GM12873 (cell line): ENCODE data around the gene DENND5B.

ENCODE experiments used
- TF ChIP-seq, protein P1 (sequence below): IDR thresholded peaks from 2 replicates; pipeline ENCODE4 v1.5.1; 2012; ENCODE audit warnings: low read depth, mild to moderate bottlenecking, moderate library complexity, low read length, control low read depth; ENCODE audit not compliant: insufficient read depth; ENCODE audit errors: missing control alignments

The DENND5B gene

DNA sequence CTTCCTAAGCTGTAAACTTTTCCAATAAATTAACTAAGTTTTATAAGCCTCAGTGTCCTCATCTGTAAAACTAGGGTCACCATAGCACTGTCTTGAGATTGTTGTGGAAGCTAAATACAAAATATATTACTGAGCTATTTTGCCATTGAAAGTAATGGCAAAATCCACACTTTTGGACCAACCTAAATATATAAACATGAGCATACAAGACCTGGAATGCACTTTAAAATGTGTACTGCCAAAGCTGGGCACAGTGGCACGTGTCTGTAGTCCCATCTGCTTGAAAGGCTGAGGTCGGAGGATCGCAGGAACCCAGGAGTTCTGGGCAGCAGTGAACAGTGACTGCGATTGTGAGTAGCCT lies 235.2 kb downstream of the DENND5B start:
- TF ChIP-seq, protein P1, sequence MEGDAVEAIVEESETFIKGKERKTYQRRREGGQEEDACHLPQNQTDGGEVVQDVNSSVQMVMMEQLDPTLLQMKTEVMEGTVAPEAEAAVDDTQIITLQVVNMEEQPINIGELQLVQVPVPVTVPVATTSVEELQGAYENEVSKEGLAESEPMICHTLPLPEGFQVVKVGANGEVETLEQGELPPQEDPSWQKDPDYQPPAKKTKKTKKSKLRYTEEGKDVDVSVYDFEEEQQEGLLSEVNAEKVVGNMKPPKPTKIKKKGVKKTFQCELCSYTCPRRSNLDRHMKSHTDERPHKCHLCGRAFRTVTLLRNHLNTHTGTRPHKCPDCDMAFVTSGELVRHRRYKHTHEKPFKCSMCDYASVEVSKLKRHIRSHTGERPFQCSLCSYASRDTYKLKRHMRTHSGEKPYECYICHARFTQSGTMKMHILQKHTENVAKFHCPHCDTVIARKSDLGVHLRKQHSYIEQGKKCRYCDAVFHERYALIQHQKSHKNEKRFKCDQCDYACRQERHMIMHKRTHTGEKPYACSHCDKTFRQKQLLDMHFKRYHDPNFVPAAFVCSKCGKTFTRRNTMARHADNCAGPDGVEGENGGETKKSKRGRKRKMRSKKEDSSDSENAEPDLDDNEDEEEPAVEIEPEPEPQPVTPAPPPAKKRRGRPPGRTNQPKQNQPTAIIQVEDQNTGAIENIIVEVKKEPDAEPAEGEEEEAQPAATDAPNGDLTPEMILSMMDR: no peak

DNA sequence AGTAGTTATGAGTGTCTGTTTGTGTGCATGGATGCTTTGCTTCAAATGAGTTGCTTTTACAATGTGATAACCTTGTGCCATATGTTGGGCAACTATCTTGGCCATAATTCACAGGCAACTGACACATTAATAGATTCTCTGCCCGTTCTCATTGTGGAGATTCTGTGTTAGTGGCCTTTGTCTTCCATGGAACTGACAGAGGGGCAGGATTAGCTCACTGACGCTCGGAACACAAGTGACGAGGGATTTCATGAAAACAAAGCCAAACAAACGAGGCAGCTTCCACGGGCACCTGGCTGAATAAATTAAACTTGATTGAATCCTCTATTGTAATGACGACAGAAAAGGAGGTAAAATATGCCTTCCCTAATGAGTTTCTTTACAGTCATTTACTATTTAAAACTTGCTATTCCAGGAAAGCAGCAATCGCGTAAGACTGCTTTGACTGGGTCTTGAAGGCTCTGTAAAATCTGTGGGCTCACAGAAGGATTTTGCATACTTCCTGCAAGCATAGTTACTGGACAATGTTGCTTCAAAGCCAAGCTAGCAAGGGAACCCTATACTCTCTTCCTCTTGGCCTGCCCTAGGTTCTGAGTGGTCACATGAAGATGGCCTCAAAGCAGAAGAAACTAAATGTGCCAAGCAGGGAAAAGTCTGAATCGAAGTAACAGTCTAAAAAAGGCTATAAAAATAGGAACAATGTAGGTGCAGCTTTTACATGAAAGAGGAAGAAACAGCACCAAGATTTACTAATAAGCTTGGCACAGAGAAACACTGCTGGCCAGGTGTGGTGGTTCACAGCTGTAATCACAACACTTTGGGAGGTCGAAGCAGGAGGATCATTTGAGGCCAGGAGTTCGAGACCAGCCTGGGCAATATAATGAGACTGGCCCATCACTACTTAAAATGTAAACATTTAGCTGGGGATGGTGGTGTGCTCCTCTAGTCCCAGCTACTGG lies 236.9 kb downstream of the DENND5B start:
- TF ChIP-seq, protein P1: peak; percentile 3

DNA sequence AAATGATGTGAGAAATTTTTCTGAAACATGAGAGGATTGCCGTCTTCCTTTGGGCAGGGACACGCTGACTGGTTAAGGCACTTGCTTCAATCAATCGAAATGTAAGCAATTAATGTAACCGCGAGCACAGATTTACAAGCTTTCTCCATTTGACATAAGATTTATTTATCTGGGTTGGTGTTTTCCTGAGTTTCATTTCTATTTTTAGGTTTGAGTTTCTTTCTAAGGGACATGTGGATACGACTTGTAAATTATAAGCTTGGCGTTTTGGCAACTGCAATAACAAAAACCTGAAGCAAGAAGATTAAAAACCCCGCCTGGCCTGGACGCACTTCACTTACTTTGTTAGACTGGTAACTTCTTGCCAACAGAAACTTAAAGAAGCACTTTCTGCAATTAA lies 244.7 kb downstream of the DENND5B start:
- TF ChIP-seq, protein P1: no peak

DNA sequence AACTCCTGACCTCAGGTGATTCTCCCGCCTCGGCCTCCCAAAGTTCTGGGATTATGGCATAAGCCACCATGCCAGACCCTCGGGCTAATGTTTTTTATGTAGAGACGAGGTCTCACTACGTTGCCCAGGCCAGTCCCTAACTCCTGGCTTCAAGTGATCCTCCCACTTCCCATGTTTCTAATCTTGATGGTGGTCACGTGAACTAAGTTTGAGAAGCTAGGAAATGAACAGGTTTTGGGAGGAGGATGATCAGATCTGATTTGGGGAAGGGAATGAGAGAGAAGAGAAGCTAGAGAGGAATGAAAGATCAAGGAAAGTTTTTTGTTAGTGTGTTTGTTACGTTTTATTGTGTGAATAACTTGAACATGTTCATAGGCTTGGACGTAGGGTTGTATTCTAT lies 247.8 kb downstream of the DENND5B start:
- TF ChIP-seq, protein P1: no peak

DNA sequence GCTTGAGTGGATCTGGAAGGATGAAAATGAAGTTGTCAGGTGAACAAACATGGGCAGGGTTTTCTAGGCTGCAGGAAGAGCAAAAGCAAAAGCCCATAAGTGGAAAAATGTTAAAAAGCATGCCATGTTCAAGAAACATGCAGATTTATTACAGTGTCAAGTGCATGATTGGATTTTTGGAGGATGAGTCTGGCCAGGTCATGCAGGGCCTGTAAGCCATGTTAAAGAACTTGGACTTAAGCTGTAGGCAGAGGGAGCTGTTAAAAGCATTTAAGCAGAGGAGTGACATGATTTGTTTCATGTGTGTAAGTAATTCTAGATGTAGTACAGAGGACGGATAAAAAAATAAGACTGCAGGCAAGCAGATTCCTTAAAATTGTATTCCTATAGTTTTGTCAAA lies 248.7 kb downstream of the DENND5B start:
- TF ChIP-seq, protein P1: no peak

DNA sequence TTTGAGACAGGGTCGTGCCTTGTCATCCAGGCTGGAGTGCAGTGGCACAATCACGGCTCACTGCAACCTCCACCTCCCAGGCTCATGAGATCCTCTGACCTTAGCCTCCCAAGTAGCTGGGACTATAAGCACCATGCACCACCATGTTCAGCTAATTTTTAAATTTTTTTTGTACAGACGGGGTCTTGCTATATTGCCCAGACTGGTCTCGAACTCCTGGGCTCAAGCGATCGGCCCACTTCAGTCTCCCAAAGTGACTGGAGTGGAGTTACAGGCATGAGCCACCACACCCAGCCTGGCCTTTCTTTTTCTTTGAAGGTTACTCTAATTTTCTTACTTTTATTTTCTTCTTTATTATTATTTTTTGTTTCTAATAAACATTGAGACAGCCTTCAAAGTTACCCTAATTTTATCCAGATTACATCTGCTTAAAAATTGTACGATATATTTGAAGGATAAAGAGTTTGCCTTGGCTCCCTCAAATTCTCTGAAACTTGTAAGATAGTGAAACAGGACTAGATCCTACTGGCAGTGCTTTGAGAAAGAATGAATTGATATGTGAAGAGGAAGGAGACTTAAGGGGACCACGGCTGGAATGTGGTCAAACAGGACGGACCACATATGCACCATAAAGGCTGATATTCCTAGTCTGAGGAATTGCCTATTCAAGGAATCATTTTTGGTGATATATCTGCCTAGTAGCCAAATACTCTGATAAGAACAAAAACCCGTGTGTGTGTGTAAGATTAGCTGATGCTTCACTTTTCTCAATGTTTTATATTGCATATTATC lies 250.9 kb downstream of the DENND5B start:
- TF ChIP-seq, protein P1: no peak

DNA sequence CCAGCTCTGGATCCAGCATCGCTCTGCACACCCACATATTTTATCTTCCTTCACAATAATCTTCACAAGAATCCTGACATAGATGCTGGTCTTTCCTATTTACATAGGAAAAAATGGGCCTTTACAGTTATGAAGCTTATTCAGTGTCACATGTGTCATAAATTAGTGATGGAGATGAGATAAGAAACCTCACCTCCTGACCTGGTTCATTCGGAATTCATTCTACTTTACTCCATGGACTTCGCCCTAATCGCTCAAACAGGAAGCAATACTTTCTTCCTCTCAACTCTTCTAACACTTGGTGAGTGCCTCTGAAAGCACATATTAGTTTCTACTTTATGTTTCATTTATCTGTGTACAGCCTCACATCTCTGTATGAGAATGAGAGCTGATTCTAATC lies 253.0 kb downstream of the DENND5B start:
- TF ChIP-seq, protein P1: no peak
